ENCODE results near the gene ZFYVE28. TPM values are rescaled to one million over a fixed set of nuclear protein-coding genes. Genes with fewer than 3 reads are reported as not detected.

Gene ZFYVE28
- total RNA-seq, 1 experiment from 2014 or later = 19.2 TPM

DNA sequence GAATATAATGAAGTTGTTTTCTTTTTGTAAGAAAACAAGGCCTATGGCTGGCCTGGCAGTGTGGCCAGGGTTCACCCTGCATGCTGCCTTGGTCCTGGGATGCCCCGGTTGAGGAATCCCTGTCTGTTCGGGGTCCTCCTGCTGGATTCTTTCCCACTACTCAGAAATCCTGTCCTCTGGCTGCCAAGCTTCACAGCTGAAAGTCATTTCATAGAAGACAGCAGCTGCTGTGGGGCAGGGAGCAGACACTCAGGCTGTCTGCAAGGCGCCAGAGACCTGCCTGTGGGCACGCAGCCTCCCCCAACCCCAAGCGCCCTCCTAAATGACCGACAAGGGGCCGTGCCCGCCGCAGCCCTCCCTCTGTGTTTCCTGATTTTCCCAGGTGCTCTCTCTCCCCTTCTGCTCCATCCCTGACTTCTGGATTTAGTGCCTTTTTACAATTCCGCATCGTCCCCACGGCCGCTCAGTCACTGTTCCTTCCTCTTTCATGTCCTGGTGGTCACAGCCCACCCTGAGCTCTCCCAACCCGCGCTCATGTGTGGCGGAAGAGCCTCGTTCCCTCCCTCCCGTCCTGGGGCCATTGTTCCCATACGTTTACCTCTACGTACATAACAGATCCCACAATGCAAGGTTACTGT lies 27.5 kb downstream of the ZFYVE28 start:
- Histone ChIP-seq H3K27me3 (ENCODE audit: insufficient read depth, low read length) (no peaks in the 10 kb centered on the region), H3K4me1 (ENCODE audit: control insufficient read depth in 1 of 2, insufficient read depth in 2 of 2, low read length in 2 of 2) (no peaks in the 10 kb centered on the region), H3K79me2 (ENCODE audit: insufficient read depth, low read length) (0 out of 2 replicates have a peak, but pooled peaks cover 4% of the 10 kb centered on the region), H3K9ac (ENCODE audit: low read length) (no peak overlapping the region), H3K4me3 (replicated peaks in 1 of 2; ENCODE audit: low read depth in 1 of 2, low read length in 2 of 2) (no peak overlapping the region), H3K36me3 (ENCODE audit: control insufficient read depth in 1 of 2, insufficient read depth in 2 of 2, low read length in 2 of 2) (no peaks in the 10 kb centered on the region), H3K27ac (ENCODE audit: low read depth, low read length) (no peak overlapping the region), H4K20me1 (ENCODE audit: insufficient read depth) (no peaks in the 10 kb centered on the region), H3K9me2 (ENCODE audit: insufficient read depth) (no peaks in the 10 kb centered on the region), H3K4me2 (ENCODE audit: low read length) (no peak overlapping the region), H3K9me3 (ENCODE audit: control insufficient read depth in 1 of 2, insufficient read depth in 1 of 2, low read depth in 1 of 2, low read length in 2 of 2) (no peaks in the 10 kb centered on the region), H2AFZ (ENCODE audit: low read depth, low read length, poor library complexity, severe bottlenecking) (no peak overlapping the region)
- ChIA-PET POLR2A (no interaction called here), CTCF (no interaction called here), RAD21 (ENCODE audit: low non-redundant PET in 1 of 2, low total read pairs in 2 of 2, uncharacterized antibody in 2 of 2, unreplicated experiment in 2 of 2) (no interaction called here)
- intact Hi-C loops (cut with micrococcal nuclease) = no loop called here
- DNase-seq (ENCODE audit: low read depth, low spot score) (no peak), ATAC-seq (no peak)
- no TSS peak for BruUV-seq (replicated peaks)
- TF ChIP-seq EZH2phosphoT487 (IDR thresholded peaks at IDR 0.05; ENCODE audit: borderline replicate concordance) (no peak), ZFX (IDR thresholded peaks at IDR 0.05) (no peak), SRF (IDR thresholded peaks at IDR 0.05; ENCODE audit: low read depth) (no peak), TCF7L2 (IDR thresholded peaks at IDR 0.05; ENCODE audit: borderline replicate concordance, extremely low read depth, insufficient read depth, insufficient read length) (no peak), JUND (IDR thresholded peaks at IDR 0.05) (no peak), POLR2AphosphoS5 (IDR thresholded peaks at IDR 0.05; ENCODE audit: low read depth, low read length) (no peak), CBX3 (IDR thresholded peaks at IDR 0.05; ENCODE audit: low read depth) (no peak), YY1 (IDR thresholded peaks at IDR 0.05; ENCODE audit: extremely low read depth, insufficient replicate concordance, low read depth, low read length) (no peak), CEBPB (IDR thresholded peaks at IDR 0.05; ENCODE audit: low read depth) (no peak), POLR2A (IDR thresholded peaks at IDR 0.05; ENCODE audit: borderline replicate concordance, extremely low read depth, insufficient read depth, insufficient read length) (no peak), SP1 (IDR thresholded peaks at IDR 0.05; ENCODE audit: low read depth) (no peak), CTCF (IDR thresholded peaks at IDR 0.05 in 2 of 3, conservative IDR thresholded peaks at IDR 0.05 in 1 of 3; ENCODE audit: borderline replicate concordance in 1 of 3, insufficient read depth in 1 of 3, low read depth in 2 of 3, low read length in 2 of 3) (no peak), ELF1 (IDR thresholded peaks at IDR 0.05; ENCODE audit: borderline replicate concordance, low read depth) (no peak), EZH2 (IDR thresholded peaks at IDR 0.05) (no peak), ZNF274 (IDR thresholded peaks at IDR 0.05; ENCODE audit: low read depth, low read length) (no peak), EGR1 (IDR thresholded peaks at IDR 0.05; ENCODE audit: low read depth) (no peak), RAD21 (IDR thresholded peaks at IDR 0.05; ENCODE audit: low read depth) (no peak)
- TF ChIP-seq, protein P1, sequence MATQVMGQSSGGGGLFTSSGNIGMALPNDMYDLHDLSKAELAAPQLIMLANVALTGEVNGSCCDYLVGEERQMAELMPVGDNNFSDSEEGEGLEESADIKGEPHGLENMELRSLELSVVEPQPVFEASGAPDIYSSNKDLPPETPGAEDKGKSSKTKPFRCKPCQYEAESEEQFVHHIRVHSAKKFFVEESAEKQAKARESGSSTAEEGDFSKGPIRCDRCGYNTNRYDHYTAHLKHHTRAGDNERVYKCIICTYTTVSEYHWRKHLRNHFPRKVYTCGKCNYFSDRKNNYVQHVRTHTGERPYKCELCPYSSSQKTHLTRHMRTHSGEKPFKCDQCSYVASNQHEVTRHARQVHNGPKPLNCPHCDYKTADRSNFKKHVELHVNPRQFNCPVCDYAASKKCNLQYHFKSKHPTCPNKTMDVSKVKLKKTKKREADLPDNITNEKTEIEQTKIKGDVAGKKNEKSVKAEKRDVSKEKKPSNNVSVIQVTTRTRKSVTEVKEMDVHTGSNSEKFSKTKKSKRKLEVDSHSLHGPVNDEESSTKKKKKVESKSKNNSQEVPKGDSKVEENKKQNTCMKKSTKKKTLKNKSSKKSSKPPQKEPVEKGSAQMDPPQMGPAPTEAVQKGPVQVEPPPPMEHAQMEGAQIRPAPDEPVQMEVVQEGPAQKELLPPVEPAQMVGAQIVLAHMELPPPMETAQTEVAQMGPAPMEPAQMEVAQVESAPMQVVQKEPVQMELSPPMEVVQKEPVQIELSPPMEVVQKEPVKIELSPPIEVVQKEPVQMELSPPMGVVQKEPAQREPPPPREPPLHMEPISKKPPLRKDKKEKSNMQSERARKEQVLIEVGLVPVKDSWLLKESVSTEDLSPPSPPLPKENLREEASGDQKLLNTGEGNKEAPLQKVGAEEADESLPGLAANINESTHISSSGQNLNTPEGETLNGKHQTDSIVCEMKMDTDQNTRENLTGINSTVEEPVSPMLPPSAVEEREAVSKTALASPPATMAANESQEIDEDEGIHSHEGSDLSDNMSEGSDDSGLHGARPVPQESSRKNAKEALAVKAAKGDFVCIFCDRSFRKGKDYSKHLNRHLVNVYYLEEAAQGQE (IDR thresholded peaks at IDR 0.05; ENCODE audit: low read depth) = no peak
- TF ChIP-seq, protein P2, sequence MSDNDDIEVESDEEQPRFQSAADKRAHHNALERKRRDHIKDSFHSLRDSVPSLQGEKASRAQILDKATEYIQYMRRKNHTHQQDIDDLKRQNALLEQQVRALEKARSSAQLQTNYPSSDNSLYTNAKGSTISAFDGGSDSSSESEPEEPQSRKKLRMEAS (IDR thresholded peaks at IDR 0.05) = no peak

Data from HCT116 (cell line).